Measurements from ENCODE around the gene KNL1. TPM values are rescaled to one million over a fixed set of nuclear protein-coding genes. Genes with fewer than 3 reads are reported as not detected.
"Not testable (repeated sequence)": the region's sequence is repeated elsewhere in the genome, so short reads cannot be mapped to it uniquely, and the experiment has no call there.

The KNL1 gene
- total RNA-seq, 1 donor from 2014 or later: 1.2 TPM

- not testable (repeated sequence) for DNase-seq (ENCODE audit: low spot score)
These were observed 82.9 kb downstream of the KNL1 start for GRCh38 chr15:40676906-40677305.

GRCh38 chr15:40680151-40680550 is 86.1 kb downstream of the KNL1 start:
- no peak for DNase-seq (ENCODE audit: low spot score)

- not testable (repeated sequence) for DNase-seq (ENCODE audit: low spot score)
These were observed 86.9 kb downstream of the KNL1 start for GRCh38 chr15:40680959-40681358.

- DNase-seq (ENCODE audit: low spot score): no peak
These were observed 90.3 kb downstream of the KNL1 start for GRCh38 chr15:40684381-40684780.

- no peak for DNase-seq (ENCODE audit: low spot score)
These were observed 91.3 kb downstream of the KNL1 start for GRCh38 chr15:40685376-40685775.

- no peak for DNase-seq (ENCODE audit: low spot score)
These were observed 95.1 kb downstream of the KNL1 start for GRCh38 chr15:40688932-40689799.

- DNase-seq (ENCODE audit: low spot score): no peak
These were observed 97.7 kb downstream of the KNL1 start for GRCh38 chr15:40691737-40692136.

- no peak for DNase-seq (ENCODE audit: low spot score)
These were observed 100.0 kb downstream of the KNL1 start for GRCh38 chr15:40693904-40694687.

GRCh38 chr15:40694688-40695468 is 100.8 kb downstream of the KNL1 start, which contains the start of gene RAD51:
Gene RAD51, plus strand, starts transcription at chr15:40695174. Its CDS starts 3,585 bp downstream, at chr15:40698759.
- peak; percentile 95 for DNase-seq (ENCODE audit: low spot score)

GRCh38 chr15:40695469-40695890 is 101.4 kb downstream of the KNL1 start:
- DNase-seq (ENCODE audit: low spot score): no peak

GRCh38 chr15:40696228-40696627 is 102.2 kb downstream of the KNL1 start:
- no peak for DNase-seq (ENCODE audit: low spot score)

GRCh38 chr15:40697916-40698315 is 103.9 kb downstream of the KNL1 start:
- DNase-seq (ENCODE audit: low spot score): no peak

GRCh38 chr15:40702077-40702476 is 108.0 kb downstream of the KNL1 start:
- DNase-seq (ENCODE audit: low spot score): no peak

- no peak for DNase-seq (ENCODE audit: low spot score)
These were observed 112.1 kb downstream of the KNL1 start for GRCh38 chr15:40706121-40706520.

Other genes starting within 250 kb of the KNL1 start
- not detected for gene PHGR1, start 243.2 kb upstream of the KNL1 start, total RNA-seq
- 0.60 TPM for gene DISP2, start 236.0 kb upstream of the KNL1 start, total RNA-seq
- 8.7 TPM for gene KNSTRN, start 211.5 kb upstream of the KNL1 start, total RNA-seq
- 109 TPM for gene IVD, start 188.5 kb upstream of the KNL1 start, total RNA-seq
- gene BAHD1, start 153.3 kb upstream of the KNL1 start, total RNA-seq: 29.0 TPM
- 18.0 TPM for gene CHST14, start 123.3 kb upstream of the KNL1 start, total RNA-seq
- 28.9 TPM for gene CCDC32, start 29.2 kb upstream of the KNL1 start, total RNA-seq
- 8.4 TPM for gene RPUSD2, start 24.9 kb upstream of the KNL1 start, total RNA-seq
- gene RAD51, start 100.9 kb downstream of the KNL1 start, total RNA-seq: 0.68 TPM
- 34.6 TPM for gene RMDN3, start 161.0 kb downstream of the KNL1 start, total RNA-seq
- gene GCHFR, start 169.8 kb downstream of the KNL1 start, total RNA-seq: 7.4 TPM
- gene C15orf62, start 175.7 kb downstream of the KNL1 start, total RNA-seq: 0.52 TPM
- gene ZFYVE19, start 212.8 kb downstream of the KNL1 start, total RNA-seq: 26.0 TPM
- 51.3 TPM for gene DNAJC17, start 213.2 kb downstream of the KNL1 start, total RNA-seq
- gene PPP1R14D, start 234.5 kb downstream of the KNL1 start, total RNA-seq: not detected
- gene SPINT1, start 249.8 kb downstream of the KNL1 start, total RNA-seq: 138 TPM